ENCODE results near the gene GCC2.
"Not testable (repeated sequence)": the region's sequence is repeated elsewhere in the genome, so short reads cannot be mapped to it uniquely, and the experiment has no call there.

GCC2 gene

GRCh38 chr2:108448678-108449409, at the start of gene GCC2:
Gene GCC2, plus strand, starts transcription at chr2:108449206. Its CDS starts 69 bp downstream, at chr2:108449275.
- peak; percentile 96 for DNase-seq

DNA sequence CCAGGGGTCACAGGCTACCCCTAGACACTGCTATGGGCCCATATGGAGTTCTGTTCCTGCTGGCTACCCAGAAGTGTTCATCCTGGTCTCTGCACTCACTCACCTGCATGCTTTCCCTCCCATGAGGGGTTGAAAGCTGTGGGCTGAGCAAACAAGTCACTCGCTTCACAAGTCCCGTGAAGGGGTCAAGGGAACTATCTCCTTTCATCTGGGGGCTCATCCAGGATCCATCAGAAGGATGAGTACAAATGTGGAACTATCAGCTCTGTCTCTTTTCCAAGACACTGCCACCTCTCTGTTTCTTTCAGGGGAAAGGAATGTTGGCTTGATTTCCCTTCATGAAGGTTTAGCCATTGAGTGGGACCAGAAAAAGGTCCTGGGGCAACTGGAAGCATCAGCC, 49.5 kb upstream of the GCC2 start:
- DNase-seq: no peak

DNA sequence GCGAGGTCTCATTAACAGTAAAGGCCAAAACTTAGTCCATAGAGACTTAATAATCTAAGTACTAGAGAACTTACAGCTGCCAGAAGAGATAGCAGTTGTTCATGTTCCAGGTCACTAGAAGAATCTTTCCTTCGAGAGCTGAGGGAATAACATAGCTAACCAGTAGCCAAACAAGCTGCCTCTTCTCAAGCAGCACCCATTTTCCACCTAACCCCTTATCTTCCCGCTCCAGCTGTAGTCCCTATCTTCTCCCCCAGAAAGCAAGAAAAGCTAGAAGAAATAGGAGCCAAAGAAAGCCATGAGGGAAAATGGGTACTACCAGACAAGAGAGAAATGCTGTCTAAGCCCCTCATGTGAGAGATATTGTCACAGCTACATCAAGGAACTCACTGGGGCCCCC, 47.2 kb upstream of the GCC2 start:
- no peak for DNase-seq

- DNase-seq: no peak
Measured at GRCh38 chr2:108403494-108403893, 45.5 kb upstream of the GCC2 start.

GRCh38 chr2:108404784-108405397, 44.1 kb upstream of the GCC2 start:
- no peak for DNase-seq

DNA sequence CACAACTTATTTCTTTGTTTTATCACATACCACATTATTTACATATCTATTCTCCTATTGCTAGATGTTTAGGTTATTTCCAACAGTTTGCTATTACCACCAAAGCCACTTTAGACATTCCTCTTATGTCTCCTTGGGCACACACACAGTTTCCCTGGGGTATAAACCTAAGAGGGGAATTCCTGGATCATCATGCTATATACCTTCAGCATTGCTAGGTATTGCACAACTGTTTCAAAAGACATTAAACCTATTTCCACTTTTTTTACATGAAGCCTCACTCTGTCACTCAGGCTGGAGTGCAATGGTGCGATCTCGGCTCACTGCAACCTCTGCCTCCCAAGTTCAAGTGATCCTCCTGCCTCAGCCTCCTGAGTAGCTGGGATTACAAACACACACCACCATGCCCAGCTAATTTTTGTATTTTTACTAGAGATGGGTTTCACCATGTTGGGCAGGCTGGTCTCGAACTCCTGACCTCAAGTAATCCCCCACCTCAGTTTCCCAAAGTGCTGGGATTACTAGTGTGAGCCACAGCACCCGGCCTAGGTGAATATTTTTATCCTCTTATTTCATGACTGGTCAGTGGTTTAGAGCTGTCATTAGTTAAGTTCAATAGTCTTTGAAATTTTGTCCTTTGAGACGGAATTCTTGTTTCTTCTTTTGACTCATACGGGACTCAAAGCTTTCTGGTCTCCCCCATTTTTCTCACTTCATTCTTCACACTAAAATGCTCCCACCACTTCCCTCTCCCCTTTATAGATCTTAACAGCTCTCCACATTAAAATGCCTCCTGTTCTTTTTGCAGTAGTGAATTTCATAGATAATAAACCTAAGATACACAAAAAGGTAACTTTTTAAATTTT, 40.9 kb upstream of the GCC2 start:
- no peak for DNase-seq

GRCh38 chr2:108409768-108410167, 39.2 kb upstream of the GCC2 start:
- no peak for DNase-seq

GRCh38 chr2:108412995-108413710, 35.9 kb upstream of the GCC2 start:
- no peak for DNase-seq

DNA sequence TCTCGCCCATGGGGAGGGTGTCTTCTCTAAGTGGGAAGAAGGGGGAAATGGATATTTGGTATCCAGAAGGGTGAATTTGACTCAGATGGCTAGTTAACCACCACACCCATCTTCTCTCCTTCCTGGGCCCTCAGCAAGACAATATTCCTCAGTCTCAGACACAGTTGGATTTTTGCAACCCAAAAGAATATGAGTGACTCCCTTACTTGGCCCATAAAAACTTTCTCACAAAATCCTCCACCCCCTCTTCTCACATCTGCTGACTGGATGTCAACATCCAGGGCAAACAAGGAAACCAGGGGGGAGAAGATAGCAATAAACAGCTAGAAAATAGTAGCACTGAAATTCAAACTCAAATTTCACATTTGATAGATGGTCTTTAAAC, 35.3 kb upstream of the GCC2 start:
- no peak for DNase-seq

DNA sequence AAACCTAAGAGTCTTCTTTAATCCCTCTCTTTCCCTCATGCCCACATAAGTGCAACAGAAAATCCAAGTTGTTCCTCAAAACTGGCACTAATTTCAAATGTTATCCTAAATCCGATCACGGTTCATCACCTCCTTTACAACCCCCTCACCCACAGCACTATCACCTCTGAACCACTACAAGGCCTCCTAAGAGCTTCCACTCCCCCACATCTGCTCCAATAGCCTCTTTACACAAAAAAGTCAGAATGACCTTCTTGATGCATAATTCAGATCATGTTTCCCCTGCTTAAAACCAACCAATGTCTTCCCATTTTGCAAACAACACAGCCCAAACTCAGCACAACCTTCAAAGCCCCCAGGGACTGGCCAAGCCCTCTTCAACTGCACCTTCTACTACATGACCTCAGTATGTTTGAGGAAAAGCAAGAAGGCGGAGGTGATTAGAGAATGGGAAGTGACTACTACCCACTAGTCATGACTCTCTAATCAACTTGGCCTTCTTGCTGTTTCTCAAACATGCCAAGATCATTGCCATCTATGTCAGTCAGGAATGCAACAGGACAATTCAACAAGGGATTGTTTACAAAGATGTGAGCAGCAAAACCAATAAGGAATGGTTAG, 34.6 kb upstream of the GCC2 start:
- no peak for DNase-seq

- DNase-seq: no peak
Measured at GRCh38 chr2:108414945-108415344, 34.1 kb upstream of the GCC2 start.

- DNase-seq: peak; percentile 17
Measured at GRCh38 chr2:108417254-108417653, 31.8 kb upstream of the GCC2 start.

DNA sequence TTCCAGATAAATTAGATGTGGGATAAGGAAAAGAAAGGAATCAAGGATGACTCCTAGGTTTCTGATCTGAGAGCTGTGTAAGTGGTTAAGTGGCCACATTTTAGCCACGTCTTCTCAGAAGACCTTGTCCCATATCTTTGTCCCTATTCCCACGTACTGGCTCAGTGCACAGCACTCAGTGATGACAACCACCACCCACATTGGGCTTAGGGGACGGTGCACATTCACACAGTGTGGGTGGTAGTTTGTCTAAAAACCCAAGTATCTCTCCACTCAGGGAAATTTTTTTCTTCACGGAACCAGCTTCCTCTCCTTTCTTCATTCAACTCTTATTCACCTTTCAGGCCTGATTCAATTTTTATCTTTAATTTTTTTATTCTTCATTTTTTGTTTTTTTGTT, 30.6 kb upstream of the GCC2 start:
- no peak for DNase-seq

GRCh38 chr2:108423067-108423466, 25.9 kb upstream of the GCC2 start:
- DNase-seq: no peak

- DNase-seq: no peak
Measured at GRCh38 chr2:108423502-108424251, 25.3 kb upstream of the GCC2 start.

- no peak for DNase-seq
Measured at GRCh38 chr2:108428286-108429009, 20.6 kb upstream of the GCC2 start.

DNA sequence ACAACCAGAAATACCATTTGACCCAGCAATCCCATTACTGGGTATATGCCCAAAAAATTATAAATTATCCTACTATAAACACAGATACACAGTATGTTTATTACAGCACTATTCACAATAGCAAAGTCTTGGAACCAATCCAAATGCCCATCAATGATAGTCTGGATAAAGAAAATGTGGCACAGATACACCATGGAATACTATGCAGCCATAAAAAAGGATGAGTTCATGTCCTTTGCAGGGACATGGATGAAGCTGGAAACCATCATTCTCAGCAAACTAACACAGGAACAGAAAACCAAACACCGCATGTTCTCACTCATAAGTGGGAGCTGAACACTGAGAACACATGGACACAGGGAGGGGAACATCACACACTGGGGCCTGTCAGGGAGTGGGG, 13.4 kb upstream of the GCC2 start:
- DNase-seq: not testable (repeated sequence)

DNA sequence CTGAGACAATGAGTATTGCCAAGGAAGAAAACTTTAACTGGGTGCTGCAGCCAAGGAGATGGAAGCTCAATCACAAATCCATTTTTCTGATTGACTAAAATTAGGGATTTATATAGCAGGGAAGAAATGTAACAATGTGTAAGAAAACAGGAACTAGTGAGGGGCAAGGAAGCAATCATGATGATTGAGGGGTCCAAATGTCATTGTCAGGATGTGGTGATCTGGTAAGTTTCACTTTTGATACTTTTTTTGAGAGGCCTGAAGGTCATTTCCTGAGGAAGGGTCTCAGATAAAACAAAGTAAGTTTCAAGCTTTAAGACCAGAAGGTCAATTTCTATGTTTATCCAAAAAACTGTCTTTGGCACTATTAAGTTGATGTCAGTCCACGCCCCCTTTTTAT, 12.0 kb upstream of the GCC2 start:
- DNase-seq: no peak

DNA sequence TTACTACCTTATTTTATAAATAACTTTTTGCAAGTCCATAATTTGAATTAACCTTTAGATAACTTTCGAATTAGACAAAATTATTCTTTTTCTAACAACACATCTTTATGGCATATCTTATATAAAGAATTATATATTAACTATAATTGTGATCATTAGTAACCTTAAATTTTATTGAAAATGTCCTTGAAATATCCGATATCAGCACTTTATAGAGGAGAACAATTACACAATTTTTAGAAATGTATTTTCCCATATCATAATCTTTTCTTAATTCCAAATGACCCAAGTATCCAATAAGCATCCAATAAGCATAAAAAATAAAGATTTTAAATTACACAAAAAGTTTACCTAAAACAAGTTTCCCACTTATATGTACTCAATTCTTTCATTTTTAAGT, 7.3 kb upstream of the GCC2 start:
- no peak for DNase-seq

GRCh38 chr2:108444941-108445840, 3.8 kb upstream of the GCC2 start:
- DNase-seq: no peak

All from CD4-positive, alpha-beta T cell treated with Interleukin-21 for 1 hour (primary cell).